Activated CD4-positive, CD25-positive, alpha-beta regulatory T cell treated with anti-CD3 and anti-CD28 coated beads, Interleukin-2, amount 50 U/mL, for 16 hours (primary cell): Measurements from ENCODE around the gene TPP2.

ENCODE experiments used
- DNase-seq: peaks from one replicate; pipeline ENCODE4 v3.0.0-alpha.2; 2020; ENCODE audit warnings: low read depth, low spot score

TPP2 gene

DNA sequence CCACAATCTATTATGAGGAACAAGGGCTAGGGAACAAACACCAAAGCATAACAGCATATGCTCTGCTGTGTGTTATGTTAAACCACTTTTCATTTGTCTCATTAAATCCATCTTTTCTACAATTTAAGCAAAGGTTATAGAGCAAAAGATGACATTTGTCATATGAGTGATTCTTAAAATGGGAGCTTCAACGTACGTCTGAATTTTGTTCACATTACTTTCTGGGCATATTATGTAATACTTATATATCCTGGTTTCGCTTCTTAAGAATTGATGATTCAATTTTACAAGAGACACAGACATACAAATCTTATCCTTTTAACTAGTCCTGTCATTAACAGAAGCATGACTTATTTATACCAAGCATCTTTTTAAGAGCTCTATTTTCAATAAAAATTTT is 3.3 kb upstream of the TPP2 start:
- DNase-seq: no peak

DNA sequence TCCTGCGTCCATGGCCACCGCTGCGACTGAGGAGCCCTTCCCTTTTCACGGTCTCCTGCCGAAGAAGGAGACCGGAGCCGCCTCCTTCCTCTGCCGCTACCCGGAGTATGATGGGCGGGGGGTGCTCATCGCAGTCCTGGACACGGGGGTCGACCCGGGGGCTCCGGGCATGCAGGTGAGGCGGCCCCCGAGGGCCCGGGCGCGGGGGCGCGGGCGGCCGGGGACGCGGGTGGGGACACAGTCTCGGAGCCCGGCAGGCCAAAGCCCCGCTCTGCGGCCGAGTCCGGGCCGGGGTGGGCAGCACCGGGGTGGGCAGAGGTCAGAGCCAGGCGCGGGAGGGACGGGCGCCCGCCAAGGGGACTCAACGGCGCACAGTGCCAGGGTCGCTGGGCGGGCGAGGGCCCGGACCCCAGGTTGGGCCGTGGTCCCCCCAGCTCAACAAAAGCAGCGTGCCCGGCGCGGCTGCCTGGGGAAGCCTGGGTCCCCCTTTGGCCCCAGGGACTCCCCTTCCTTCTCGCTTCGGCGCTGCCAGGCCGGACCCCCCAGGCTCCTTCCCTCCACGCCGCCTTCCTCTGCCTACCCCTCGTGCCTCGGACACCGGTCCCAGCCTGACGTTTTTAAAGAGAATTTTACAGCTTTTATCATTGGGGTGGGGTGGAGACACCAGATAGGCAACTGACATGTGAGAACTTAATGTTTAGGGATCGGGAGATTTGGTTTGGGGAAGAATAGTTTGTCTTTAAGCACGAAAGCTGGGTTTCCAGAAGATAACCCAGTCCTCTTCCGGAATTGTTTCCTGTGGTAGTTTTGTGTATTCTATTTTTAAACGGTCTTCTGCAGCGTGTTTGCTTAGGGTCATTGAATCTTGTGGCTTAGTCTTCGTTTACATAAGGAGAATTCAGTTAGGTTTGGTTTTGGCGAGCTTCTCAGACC is 509 bp downstream of the TPP2 start:
- no peak for DNase-seq

DNA sequence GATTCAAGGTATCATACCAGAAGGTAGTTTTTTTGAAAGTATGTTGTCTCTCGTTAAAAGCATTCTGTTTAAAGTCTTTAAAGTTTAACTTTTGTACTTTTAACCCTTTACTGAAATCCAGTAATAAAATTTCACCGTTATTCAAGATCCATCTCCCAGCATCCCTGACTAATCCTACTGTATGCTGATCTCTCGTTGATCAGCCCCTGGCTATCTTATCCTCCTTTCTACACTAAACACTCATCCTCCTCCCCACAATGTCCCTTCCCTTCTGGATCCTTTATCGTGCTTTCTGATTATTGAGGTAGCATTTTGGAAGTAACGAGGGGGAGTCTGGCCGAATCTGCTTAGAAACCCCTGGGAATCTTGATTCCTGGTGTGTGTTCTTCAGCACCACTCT is 1.3 kb downstream of the TPP2 start:
- no peak for DNase-seq

DNA sequence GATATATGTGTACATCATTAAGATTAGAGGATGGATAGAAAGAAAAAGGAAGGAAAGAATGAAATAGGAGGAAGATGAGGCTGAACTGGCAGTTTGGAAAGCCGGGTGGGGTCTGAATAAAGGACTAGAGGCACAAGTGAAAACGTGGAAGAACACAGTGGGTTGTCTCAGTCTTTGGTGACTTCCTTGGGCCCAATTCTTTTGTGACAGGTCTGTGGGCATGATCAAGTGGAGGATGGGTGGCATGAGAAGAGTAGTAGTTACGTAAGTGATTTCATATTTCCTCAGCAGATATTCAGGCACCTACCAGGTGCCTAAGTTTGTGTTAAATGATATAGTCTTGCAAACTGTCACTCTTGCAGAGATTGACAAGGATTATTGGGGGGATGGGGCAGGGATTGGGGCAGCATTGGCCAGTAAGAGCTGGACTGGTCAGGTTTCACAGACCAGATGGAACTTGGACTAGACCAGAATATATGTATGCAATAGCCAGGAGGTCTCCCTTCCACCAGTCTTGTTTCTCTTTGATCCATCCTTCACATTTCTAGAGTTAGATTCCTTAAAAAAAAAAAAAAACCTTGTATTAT is 2.7 kb downstream of the TPP2 start:
- DNase-seq: no peak

DNA sequence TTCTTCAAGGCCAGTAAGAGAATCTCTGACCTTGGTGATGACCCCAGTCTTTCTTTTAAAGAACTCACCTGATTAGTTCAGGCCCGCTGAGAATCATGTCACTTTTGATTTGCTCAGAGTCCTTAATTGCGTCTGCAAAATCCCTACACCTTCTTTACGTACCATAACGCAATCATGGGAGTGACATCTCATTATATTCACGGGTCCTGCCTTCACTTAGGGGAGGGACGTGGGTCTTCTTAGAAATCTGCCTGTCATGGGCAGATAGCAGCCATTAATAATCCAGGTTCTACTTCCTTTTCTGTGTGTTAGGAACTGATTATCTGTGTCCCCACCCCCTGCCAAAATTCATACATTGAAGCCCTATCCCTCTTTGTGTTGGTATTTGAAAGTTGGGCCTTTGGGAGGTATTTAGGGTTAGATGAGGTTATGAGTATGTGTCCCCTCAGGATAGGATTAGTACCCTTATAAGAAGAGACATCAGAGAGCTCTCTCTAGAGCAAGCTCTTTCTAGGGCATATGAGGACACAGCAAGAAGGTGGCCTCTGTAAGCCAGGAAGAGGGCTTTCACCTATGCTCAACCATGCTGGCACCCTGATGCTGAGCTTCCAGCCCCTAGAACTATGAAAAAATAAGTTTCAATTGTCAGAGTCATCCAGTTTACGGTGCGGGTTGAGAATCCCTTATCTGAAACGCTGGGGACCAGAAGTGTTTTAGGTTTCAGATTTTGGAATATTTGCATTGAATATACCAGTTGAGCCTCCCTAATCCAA is 9.9 kb downstream of the TPP2 start:
- no peak for DNase-seq

DNA sequence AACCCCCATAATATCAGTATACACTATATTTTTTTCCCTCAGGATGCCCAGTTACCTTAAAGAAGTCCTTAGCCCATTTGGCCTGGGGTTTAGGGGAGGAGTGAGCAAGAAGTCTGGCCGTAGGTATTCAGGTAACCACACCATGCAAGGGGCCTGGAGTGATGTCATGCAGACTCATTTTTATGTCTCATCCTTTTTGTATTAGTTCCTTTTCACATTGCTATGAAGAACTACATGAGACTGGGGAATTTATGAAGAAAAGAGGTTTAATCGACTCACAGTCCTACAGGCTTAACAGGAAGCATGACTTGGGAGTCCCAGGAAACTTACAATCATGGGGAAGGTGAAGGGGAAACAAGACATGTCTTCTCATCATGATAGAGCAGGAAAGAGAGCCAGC is 12.2 kb downstream of the TPP2 start:
- no peak for DNase-seq

DNA sequence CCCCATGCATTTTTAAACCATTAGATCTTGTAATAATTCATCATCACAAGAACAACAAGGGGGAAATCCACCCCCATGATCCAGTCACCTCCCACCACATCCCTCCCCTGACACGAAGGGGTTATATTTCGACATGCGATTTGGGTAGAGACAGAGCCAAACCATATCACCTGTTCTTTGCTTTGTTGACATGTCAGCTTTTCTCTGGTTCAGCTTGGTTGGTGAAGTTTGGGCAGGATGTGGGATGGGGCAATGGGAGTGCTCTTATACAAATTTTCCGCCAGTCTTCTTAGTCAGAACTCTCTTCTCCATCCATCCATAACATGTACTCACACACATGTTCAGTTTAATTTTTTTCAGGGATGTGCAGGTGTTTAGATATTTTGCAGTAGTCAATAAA is 12.9 kb downstream of the TPP2 start:
- DNase-seq: no peak

DNA sequence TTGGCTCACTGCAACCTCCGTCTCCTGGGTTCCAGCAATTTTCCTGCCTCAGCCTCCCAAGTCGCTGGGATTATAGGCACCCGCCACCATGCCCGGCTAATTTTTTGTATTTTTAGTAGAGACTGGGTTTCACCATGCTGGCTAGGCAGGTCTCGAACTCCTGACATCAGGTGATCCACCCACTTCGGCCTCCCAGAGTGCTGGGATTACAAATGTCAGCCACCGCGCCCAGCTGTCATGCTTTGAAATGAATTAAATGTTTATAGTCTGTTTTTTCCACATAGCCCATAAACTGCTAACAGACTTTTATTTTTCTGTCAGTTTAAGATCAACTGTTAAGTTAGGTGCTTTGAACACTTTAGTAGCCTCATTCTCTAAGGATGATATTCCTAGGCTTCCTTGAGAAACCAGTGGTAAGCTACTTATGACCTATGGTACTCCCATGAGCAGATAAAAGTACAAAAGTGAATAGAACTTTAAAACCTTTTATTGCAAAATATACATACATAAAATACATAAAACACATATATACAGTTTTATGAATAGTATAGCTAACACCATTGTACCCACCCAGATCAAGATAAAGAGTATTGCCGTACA is 13.6 kb downstream of the TPP2 start:
- DNase-seq: no peak

DNA sequence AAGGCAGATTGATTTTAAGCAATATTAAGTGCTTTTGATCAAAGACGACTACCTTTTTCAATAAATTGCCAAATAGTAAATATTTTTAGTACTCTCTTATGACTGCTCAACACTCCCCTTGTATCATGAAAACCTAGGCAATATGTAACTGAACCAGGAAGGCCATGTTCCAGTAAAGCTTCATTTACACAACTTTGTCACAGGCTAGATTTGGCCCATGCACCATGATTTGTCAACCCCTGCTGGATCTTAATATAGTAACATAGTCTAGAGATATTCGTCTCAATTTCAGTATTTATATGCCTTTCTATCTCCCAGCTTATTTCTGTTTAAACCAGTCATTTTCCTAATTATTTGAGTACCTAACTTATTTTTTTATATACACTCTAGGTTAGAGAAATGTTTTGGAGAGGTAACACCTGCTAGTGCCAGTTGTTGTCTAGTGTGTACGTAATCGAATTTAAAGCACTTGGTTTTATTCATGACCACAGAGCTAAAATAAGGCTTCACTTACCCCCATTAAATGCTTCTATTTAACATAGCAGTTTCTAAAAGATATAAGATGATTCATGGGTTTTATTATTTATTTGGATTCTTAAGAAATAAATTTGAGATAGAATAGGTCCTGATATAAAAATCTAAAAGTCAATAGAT is 21.0 kb downstream of the TPP2 start:
- DNase-seq: no peak

DNA sequence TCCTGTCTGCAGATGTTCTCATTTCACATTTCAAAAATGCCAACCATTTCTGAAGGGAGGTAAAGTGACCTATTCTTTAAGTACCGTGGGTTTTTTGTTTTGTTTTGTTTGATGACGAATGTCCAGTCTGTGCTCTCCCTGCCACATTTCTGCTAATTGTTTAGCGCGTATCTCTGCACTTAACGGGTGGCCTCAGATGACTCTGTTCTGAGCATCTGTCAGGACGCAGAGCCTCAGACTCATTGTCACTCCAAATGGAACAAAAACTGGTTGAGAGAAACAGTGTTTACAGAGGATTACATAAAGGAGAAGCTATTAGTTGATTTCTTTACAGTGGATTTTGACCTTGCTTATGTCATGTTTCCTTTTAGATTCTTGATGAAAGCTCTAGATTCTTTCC is 23.7 kb downstream of the TPP2 start:
- no peak for DNase-seq

DNA sequence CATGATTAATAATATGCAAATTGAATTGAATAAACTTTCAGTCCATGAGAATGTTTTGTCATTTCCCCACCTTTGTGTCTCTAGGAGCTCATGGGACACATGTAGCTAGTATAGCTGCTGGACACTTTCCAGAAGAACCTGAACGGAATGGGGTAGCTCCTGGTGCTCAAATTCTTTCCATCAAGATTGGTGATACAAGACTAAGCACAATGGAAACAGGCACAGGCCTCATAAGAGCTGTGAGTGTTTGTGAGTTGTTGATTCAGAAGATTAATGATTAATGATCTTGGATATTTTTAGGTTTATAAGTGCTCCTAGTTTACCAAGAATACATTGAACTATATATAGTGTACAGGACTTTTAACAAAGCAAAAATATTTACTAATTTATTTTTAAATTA is 30.1 kb downstream of the TPP2 start:
- DNase-seq: no peak

DNA sequence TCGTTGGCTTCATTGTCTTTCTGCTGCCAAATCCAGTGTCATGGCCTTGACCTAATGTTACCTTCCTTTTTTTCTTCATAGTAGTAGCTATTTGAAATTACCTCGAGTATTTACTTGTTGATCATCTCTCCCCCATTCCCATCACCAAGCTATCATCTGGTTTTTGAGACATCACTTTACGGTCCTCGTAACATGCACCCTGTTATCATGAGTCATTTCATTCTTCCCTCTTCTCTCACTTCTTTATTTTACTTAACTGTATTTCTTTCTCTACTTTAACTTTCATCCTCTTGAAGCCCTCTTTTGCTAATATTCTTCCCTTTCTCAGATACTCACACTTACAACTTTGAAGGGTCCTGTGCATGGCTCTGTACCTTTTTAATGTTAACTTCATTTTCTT is 31.8 kb downstream of the TPP2 start:
- no peak for DNase-seq

DNA sequence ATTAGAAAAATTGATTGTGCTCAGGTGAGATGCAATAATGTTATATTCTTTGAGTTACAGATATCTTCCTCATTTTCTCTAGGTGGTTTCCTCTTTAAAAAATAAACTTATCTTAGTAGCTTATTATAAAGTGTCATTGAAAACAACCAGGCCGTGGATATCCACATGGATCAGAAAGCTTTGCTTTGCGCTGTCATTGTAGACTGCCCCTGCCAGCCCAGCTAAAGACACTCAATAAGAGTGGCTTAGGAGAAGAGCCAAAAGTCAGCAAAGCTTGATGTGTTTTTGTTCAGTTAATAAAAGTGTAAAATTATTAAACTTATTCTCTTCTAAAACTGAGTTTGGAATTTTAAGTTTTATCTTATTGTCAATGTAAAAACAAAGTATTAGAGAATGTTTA is 34.4 kb downstream of the TPP2 start:
- no peak for DNase-seq

DNA sequence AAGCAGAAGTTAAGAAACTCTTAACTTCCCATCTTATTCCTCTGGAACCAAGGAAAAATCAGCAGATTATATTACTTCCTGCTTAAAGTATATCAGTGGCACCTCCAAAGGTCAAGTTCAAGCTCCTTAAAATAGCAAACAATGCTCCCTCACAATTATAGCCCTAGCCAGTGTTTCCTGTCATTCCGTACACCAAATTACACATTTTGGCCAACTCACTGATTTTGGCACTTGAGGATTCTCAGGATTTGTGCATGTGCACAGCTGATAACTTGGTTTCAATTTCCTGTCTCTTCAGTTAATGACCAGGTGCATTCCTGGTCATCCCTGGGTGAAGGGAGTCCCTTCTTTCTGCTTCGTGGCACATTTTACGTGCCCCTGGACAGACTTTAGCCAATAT is 42.0 kb downstream of the TPP2 start:
- no peak for DNase-seq

DNA sequence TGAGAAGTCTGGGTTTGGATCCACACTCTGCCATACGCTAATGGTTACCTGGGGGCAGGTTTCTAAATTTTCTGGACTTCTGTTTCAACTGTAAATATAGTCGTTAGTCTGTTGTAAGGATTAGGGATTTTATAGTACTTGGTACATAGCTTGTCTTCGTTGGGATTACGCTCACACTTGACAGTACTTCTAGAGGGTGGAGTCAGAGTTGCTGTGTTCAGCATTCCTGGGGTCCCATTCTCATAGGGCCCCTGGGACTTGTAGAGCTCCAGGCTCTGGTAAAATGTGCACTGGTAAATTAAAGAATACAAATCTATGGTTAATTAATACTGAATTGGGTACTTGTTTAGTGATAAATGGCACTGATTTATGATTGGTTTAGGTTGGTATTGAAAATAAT is 45.2 kb downstream of the TPP2 start:
- no peak for DNase-seq

DNA sequence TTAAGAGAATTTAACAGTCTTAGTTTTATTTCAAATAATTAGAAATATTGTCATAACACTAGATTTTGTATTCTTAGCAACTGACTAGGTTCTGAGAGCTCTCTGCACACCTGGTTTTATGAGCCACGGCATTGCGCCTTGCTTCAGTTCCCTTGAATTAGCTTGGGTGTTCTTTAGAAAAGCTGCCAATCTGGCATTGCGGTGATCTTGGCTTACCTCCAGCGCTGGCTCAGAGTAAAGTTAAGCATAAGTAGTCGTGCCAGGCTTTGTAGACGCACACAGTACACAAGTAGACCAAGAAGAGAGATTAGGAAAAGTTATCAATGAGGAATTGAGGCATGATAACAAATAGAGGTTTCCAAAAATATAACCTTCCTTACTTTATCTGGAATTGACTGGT is 45.7 kb downstream of the TPP2 start:
- no peak for DNase-seq

DNA sequence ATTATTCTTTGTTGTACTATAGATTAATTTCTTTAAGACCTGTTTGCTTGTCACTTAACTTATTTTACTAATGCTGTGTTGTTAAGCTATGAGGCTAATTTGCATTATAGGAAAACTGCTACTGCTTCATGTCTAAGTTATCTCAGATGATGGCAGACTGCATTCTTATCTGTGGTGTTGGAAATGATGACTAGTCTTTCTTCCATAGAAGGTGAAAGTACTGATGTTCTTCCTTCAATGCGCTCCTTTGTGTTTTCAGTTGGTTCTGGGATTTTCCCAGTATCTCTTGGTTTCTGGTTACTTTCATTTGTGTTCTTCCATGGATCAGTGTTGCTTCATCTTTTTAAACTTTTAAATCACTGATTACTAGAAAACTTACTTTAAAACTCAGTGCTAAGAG is 46.9 kb downstream of the TPP2 start:
- DNase-seq: no peak

DNA sequence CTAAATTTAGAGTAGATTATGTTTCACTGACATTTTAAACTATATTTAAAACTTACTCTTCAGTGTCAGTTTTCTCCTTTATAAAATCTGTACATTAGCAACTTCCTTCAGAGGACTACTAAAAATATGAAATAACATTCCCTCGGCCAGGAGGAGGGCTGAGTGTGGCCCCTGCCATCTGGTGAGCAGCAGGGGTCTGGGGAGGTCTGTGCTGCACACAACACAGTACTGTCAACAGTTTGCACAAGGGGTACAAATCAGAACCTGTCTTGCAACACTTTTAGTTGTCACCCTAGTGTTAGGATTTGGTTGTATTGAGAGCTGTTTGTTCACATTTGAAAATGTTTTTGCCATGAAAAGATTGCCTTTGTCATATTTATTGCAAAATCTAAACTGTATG is 48.9 kb downstream of the TPP2 start:
- DNase-seq: no peak

DNA sequence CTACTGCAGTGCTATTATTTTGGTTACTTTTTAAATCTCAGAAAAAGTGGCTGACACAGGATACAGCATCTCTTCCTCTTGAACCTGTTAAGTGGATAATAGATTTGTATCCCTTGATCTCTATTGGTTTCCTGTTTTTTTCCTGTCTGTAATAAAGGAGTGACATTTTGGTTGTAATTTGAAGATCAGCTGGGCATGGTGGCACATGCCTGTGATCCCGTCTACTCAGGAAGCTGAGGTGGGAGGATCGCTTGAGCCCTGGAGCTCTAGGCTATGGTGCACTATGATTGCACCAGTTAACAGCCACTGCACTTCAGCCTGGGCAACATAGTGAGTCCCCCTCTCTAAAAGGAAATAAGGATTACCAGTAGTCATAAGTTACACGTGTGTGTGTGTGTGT is 51.3 kb downstream of the TPP2 start:
- DNase-seq: no peak

DNA sequence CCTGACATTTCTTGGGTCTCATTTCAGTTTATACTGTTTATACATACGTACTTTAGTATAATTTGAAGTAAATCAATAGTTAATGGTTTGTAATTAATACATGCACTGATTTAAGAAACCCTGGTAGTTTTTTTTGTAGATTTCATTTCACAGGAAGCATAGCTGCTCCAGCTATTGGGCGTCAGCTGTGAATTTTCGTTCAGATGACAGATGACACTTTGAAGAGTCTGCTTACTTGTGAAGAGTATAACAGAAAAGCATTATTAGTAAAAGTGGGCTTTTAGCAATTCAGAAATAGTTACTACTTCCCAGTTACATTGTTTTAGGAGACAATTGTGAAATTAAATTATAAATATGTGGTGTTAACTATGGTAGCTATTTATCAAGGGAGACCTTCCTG is 53.7 kb downstream of the TPP2 start:
- no peak for DNase-seq

DNA sequence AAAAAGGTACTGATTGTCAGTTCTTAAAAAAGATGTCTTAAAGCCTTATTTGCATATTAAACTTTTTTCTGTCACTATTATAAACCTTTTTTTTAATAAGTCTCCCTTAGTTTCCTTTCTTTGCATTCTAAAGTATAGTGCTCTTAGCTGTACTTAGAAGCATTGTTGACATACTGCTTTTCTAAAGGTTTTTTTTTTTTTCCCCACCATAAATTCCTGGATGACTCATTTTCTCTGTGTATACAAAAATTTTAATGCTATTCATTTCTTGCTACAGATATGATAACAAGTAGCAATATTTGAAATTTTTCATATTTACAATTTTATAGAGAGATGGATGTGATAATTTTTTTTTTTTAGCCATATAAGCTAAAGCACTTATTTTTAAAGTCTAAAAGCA is 54.6 kb downstream of the TPP2 start:
- DNase-seq: no peak

DNA sequence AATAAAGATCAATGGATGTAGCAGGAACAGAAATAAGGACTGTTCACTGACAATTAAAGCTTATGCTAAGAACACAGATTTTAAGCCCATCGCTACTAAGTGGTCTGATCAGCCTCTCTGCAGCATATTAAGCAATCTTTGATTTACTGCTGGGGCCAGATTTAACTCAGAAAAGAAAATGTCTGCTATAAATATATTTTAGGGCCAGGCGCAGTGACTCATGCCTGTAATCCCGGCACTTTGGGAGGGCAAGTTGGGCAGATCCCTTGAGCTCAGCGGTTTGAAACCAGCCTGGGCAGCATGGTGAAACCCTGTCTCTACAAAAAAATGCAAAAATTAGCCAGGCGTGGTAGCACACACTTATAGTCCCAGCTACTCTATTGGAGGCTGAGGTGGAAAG is 55.1 kb downstream of the TPP2 start:
- DNase-seq: no peak
